ENCODE data around the gene KRT23. TPM values are rescaled to one million over a fixed set of nuclear protein-coding genes. Genes with fewer than 3 reads are reported as not detected.

The KRT23 gene
- total and polyA plus RNA-seq, 10 of the 15 experiments (the other 5 are each of a cell fraction or from before 2014, with no cell fraction given) = not detected

- H2AFZ ChIP-seq (ENCODE audit: control insufficient read depth, low read depth, low read length) = no peak overlapping the region
- TF ChIP-seq KLF5 (IDR thresholded peaks at IDR 0.05; ENCODE audit: partially characterized antibody) = no peak
- no peak for TF ChIP-seq CHD1 (IDR thresholded peaks at IDR 0.05; ENCODE audit: low read depth, low read length)
- TF ChIP-seq, protein P1, sequence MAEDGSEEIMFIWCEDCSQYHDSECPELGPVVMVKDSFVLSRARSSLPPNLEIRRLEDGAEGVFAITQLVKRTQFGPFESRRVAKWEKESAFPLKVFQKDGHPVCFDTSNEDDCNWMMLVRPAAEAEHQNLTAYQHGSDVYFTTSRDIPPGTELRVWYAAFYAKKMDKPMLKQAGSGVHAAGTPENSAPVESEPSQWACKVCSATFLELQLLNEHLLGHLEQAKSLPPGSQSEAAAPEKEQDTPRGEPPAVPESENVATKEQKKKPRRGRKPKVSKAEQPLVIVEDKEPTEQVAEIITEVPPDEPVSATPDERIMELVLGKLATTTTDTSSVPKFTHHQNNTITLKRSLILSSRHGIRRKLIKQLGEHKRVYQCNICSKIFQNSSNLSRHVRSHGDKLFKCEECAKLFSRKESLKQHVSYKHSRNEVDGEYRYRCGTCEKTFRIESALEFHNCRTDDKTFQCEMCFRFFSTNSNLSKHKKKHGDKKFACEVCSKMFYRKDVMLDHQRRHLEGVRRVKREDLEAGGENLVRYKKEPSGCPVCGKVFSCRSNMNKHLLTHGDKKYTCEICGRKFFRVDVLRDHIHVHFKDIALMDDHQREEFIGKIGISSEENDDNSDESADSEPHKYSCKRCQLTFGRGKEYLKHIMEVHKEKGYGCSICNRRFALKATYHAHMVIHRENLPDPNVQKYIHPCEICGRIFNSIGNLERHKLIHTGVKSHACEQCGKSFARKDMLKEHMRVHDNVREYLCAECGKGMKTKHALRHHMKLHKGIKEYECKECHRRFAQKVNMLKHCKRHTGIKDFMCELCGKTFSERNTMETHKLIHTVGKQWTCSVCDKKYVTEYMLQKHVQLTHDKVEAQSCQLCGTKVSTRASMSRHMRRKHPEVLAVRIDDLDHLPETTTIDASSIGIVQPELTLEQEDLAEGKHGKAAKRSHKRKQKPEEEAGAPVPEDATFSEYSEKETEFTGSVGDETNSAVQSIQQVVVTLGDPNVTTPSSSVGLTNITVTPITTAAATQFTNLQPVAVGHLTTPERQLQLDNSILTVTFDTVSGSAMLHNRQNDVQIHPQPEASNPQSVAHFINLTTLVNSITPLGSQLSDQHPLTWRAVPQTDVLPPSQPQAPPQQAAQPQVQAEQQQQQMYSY (CRISPR knock-in tag; IDR thresholded peaks at IDR 0.05) = no peak
- TF ChIP-seq ELK1 (IDR thresholded peaks at IDR 0.05; ENCODE audit: low read depth, low read length) = no peak
- TF ChIP-seq YY1 (IDR thresholded peaks at IDR 0.05; ENCODE audit: low read depth, low read length) = no peak
- TF ChIP-seq, protein P2, sequence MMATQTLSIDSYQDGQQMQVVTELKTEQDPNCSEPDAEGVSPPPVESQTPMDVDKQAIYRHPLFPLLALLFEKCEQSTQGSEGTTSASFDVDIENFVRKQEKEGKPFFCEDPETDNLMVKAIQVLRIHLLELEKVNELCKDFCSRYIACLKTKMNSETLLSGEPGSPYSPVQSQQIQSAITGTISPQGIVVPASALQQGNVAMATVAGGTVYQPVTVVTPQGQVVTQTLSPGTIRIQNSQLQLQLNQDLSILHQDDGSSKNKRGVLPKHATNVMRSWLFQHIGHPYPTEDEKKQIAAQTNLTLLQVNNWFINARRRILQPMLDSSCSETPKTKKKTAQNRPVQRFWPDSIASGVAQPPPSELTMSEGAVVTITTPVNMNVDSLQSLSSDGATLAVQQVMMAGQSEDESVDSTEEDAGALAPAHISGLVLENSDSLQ (IDR thresholded peaks at IDR 0.05) = no peak
- TF ChIP-seq PAX5 (IDR thresholded peaks at IDR 0.05; ENCODE audit: borderline replicate concordance, low read depth, low read length) = no peak
- no peak for TF ChIP-seq CHD4 (IDR thresholded peaks at IDR 0.05)
- no peak for TF ChIP-seq POLR2AphosphoS2 (IDR thresholded peaks at IDR 0.05; ENCODE audit: low read depth, low read length)
- H3K9me3 ChIP-seq (replicated peaks; ENCODE audit: control insufficient read depth, insufficient read depth, low read length) = no peaks in the 10 kb centered on the region
- H3K79me2 ChIP-seq (ENCODE audit: control insufficient read depth, insufficient read depth, low read length) = no peaks in the 10 kb centered on the region
- in situ Hi-C loops (cut with MboI) = no loop called here
- intact Hi-C loops (cut with micrococcal nuclease; ENCODE audit: unreplicated experiment) = no loop called here
- ChIA-PET SMC1A (ENCODE audit: uncharacterized antibody, unreplicated experiment) (no interaction called here), POLR2A (no interaction called here), RAD21 (ENCODE audit: unreplicated experiment) (no interaction called here), CTCF (no interaction called here)
- FAIRE-seq = no peak
- H4K20me1 ChIP-seq (ENCODE audit: control insufficient read depth, insufficient read depth) = no peaks in the 10 kb centered on the region
- no TSS peak for BruUV-seq (replicated peaks)
- no peaks in the 10 kb centered on the region for H3K4me1 ChIP-seq (ENCODE audit: control insufficient read depth, insufficient read depth, low read length)
- no peak overlapping the region for H3K27ac ChIP-seq (ENCODE audit: control insufficient read depth, insufficient read depth)
- no peak overlapping the region for H3K9ac ChIP-seq (ENCODE audit: control insufficient read depth, insufficient read depth, low read length)
- 96% methylated on average over 3 of the region's 3 CpGs for WGBS (ENCODE audit: insufficient coverage, insufficient replicate concordance, low lambda C conversion rate, missing lambda C conversion rate)
- H3K4me3 ChIP-seq = no peak overlapping the region
- H3K4me2 ChIP-seq (ENCODE audit: control insufficient read depth, insufficient read depth) = no peak overlapping the region
- no peak for ATAC-seq
- peaks cover 0 to 5% of the 10 kb centered on the region in 2 experiments; a peak in 2 of 4 replicates for H3K27me3 ChIP-seq (replicated peaks in 1 of 2; ENCODE audit: control insufficient read depth in 2 of 2, insufficient read depth in 2 of 2, low read length in 1 of 2)
- H3K36me3 ChIP-seq (ENCODE audit: control insufficient read depth in 2 of 2, insufficient read depth in 2 of 2, low read length in 1 of 2) = no peaks in the 10 kb centered on the region
- no peak for DNase-seq (ENCODE audit: low read depth, low spot score)
Observed at GRCh38 chr17:40980117-40980516, 42.7 kb upstream of the KRT23 start.

Measured in GM12878 (cell line).